GM21390 (cell line): ENCODE data around the gene MAP4K2.
"Not testable (repeated sequence)": the region's sequence is repeated elsewhere in the genome, so short reads cannot be mapped to it uniquely, and the experiment has no call there.

Experiments used
- ATAC-seq: cut with Tn5 transposase; IDR thresholded peaks from one replicate; pipeline ENCODE4 v1.9.1; 2021; ENCODE audit not compliant: unreplicated experiment

The MAP4K2 gene

GRCh38 chr11:64803158-64803845, at the start of gene MAP4K2:
MAP4K2 (minus strand) TSS chr11:64803214; CDS start chr11:64803149, 65 bp downstream.
- peak; percentile 50 for ATAC-seq

GRCh38 chr11:64851831-64852351, 48.9 kb upstream of the MAP4K2 start:
- peak; percentile 5 for ATAC-seq

GRCh38 chr11:64850979-64851567, 48.1 kb upstream of the MAP4K2 start:
- ATAC-seq: peak; percentile 57

GRCh38 chr11:64849598-64850356, 46.8 kb upstream of the MAP4K2 start:
- no peak for ATAC-seq

GRCh38 chr11:64848826-64849597, 46.0 kb upstream of the MAP4K2 start:
- ATAC-seq: no peak

GRCh38 chr11:64848214-64848825, 45.3 kb upstream of the MAP4K2 start:
- ATAC-seq: no peak

- no peak for ATAC-seq
These were observed 44.1 kb upstream of the MAP4K2 start for GRCh38 chr11:64846998-64847666.

- ATAC-seq: not testable (repeated sequence)
These were observed 42.7 kb upstream of the MAP4K2 start for GRCh38 chr11:64845776-64846129.

- no peak for ATAC-seq
These were observed 42.2 kb upstream of the MAP4K2 start for GRCh38 chr11:64845129-64845775.

- ATAC-seq: no peak
These were observed 41.5 kb upstream of the MAP4K2 start, which contains the start of gene CDC42BPG for GRCh38 chr11:64844330-64845128. CDC42BPG (minus strand) TSS chr11:64844653; CDS start chr11:64844569, 84 bp downstream.

GRCh38 chr11:64843686-64844329, 40.8 kb upstream of the MAP4K2 start:
- ATAC-seq: no peak

- ATAC-seq: no peak
These were observed 40.1 kb upstream of the MAP4K2 start for GRCh38 chr11:64842851-64843685.

GRCh38 chr11:64842366-64842759, 39.3 kb upstream of the MAP4K2 start:
- no peak for ATAC-seq

GRCh38 chr11:64841592-64842365, 38.8 kb upstream of the MAP4K2 start:
- ATAC-seq: no peak

- ATAC-seq: no peak
These were observed 37.1 kb upstream of the MAP4K2 start for GRCh38 chr11:64839887-64840782.

GRCh38 chr11:64839335-64839734, 36.3 kb upstream of the MAP4K2 start:
- no peak for ATAC-seq
